Measurements from ENCODE around the gene ICA1.
"Not testable (repeated sequence)": the region's sequence is repeated elsewhere in the genome, so short reads cannot be mapped to it uniquely, and the experiment has no call there.

ICA1 gene

DNA sequence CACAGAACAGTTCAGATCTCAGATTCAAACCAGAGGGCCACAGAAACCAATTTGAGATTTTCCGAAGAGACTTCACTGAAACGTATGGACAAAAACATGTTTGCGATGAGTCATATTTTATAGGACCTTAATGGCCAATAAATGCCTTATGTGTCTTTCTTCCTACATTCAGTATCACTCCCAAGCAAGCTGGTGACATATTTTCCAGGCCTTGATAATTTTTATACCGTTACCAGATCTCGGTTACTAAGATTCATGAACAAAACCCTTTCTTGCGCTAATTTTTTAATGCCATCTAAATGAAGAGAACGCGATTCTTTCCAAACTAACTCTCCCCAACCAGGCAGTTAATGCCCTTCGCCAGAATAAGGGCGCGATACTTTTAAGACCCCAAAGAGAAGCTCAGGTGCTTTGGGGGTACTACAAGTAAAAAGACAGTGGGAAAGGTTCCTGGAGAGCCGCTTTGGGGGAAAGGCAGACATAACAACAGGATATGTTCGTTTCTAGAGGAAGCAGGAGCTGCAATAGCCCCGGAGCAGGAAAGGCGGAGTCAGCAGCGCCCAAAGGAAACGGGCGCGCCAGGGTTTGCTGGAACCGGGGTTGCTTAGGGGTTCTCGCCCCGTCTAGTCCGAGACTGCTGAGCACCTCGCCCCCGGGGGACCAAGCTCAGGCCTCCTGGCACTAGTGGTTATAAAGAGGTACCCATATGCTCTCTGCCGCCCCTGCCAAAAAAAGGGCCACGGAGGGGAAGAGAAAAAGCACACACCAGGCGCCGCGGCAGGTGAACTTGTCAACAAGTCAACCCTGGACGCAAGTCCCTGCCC lies 884 bp downstream of the ICA1 start:
- DNase-seq = peak; percentile 28

DNA sequence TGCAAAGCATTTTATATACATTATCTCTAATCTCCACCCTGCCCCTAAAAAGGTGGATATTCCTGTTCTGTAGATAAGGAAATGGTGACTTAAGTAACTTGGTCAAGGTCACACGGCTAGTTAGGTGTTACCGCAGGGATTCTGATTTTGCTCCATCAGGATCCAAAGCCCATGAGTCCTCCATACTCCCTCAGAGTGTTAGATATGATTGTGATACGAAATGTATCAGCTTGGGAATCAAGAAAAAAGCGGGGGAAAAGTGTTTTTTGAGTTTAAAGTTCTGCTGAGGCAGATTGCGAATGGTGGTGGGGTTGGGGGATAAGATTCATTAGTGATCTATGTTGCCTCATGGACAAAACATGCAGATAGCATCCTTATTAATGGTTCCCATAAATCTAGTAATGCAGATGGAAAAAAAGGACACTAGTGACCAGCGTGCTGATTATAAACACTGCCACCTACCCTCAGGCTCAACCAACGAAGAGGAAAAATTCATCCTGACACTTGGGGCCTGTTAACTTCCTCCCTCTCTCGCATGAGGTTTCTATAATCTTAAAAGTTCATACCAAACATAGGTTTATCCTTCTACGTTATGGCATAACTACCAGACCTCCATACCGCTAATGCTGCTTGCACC lies 2.3 kb downstream of the ICA1 start:
- DNase-seq = no peak

GRCh38 chr7:8258734-8259133 lies 3.2 kb downstream of the ICA1 start:
- no peak for DNase-seq

GRCh38 chr7:8258166-8258565 lies 3.8 kb downstream of the ICA1 start:
- no peak for DNase-seq

DNA sequence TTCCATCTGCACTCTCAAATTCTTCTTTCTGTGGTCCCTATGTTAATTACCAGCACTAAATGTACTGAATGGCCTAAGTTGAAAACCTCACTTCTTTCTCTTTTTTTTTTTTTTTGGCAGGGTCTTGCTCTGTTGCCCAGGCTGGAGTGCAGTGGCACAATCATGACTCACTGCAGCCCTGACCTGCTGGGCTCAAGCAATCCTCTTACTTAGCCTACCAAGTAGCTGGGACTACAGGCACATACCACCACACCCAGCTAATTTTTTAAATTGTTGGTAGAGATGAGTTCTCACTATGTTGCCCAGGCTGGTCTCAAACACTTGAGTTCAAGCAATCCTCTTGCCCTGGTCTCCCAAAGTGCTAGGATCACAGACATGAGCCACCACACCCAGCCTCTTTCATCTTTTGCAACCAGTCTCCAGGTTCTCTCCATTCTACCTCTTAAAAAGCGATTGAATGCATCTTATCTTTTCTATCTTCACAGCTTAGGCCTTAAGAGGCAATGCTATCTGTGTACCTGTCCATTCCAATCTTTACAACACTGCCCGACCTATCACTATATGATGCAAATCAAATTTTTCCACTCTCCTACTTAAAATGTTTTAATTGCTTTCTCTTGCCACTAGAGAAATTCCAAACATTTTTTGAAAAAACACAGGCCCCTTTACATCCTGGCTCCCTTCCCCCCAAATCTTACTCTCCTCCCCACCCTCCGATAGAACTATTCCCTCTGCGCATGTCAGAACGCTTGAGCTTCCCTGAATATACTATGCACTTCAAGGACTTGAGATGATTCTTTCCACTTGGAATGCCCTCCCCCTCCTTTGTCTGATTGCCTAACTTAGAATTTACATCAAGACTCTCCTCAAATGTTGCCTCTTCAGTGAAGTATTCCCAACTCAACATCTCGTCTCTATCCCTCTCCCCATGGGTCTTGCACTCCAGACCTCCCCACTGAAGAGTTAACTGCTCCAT lies 6.0 kb downstream of the ICA1 start:
- DNase-seq = no peak

- peak; percentile 45 for DNase-seq
These were observed 7.3 kb downstream of the ICA1 start for GRCh38 chr7:8254667-8255066.

- no peak for DNase-seq
These were observed 7.8 kb downstream of the ICA1 start for GRCh38 chr7:8254215-8254614.

DNA sequence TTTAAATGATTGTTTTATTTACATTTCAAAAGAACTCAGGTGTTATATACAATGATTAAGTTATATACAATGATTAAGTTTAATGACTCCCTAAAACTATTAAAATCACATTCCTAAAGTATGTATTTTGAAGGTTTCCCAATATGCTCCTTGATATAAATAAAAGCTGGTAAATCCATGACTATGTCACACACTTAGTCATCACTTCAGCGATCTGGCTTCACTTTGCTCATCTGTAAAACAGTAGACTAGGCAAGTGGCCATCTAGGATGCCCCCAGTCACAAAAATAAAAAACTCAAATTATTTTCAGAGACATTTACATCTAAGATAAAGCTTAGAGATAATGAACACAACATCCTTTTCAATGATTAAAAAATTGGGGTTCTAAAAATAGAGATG lies 10.8 kb downstream of the ICA1 start:
- no peak for DNase-seq

DNA sequence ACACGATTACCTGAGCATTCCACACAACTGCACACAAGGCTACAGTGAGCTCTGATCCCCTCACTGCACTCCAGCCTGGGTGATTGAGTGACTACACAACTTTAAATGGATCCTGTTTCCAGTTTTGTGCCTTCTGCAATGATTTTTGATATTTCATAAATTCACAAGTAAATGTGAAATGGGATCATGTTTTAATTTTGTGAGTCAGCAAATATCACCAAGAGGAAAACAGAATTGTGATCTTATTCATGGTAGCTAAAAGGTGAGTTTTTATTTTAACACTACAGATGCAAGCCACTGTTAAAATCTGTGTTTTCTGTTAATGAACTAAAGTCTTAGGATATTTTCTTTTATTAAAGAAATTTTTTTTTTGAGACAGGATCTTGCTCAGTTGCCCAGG lies 11.4 kb downstream of the ICA1 start:
- no peak for DNase-seq

DNA sequence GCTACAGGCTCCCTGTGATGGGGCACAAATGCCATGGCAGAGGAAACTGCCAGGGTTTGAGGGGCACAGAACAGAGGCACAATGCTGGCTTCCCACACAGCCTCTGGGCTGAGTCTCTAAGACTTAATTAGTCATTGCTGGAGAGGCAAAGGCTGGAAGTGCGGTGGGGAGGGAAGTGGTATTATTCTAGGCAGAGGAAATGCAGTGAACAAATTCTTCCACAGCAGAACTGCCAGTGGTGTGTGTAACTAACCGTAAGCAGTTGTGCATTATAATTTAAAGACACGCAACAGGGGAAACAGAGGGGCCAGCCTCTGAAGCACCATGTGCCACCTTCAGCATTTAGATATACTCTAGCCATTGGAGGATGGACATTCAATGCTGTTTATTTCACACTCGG lies 12.8 kb downstream of the ICA1 start:
- no peak for DNase-seq

- DNase-seq = no peak
These were observed 15.9 kb downstream of the ICA1 start for GRCh38 chr7:8246020-8246419.

- DNase-seq = not testable (repeated sequence)
These were observed 16.9 kb downstream of the ICA1 start for GRCh38 chr7:8245032-8245431.

DNA sequence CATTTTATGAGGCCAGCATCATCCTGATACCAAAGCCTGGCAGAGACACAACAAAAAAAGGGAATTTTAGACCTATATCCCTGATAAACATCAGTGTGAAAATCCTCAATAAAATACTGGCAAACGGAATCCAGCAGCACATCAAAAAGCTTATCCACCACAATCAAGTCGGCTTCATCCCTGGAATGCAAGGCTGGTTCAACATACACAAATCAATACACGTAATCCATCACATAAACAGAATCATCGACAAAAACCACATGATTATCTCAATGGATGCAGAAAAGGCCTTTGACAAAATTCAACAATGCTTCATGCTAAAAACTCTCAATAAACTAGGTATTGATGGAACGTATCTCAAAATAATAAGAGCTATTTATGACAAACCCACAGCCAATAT lies 18.9 kb downstream of the ICA1 start:
- not testable (repeated sequence) for DNase-seq

DNA sequence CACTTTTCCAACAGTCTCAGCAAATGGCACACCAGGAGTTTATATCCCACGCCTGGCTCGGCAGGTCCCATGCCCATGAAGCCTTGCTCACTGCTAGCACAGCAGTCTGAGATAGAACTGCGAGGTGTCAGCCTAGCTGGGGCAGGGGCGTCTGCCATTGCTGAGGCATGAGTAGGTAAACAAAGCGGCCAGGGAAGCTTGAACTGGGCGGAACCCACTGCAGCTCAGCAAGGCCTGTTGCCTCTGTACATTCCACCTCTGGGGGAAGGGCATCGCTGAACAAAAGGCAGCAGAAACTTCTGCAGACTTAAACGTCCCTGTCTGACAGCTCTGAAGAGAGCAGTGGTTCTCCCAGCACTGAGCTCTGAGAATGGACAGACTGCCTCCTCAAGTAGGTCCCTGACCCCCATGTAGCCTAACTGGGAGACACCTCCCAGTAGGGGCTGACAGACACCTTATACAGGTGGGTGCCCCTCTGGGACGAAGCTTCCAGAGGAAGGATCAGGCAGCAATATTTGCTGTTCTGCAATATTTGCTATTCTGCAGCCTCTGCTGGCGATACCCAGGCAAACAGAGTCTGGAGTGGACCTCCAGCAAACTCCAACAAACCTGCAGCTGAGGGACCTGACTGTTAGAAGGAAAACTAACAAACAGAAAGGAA lies 22.1 kb downstream of the ICA1 start:
- not testable (repeated sequence) for DNase-seq

GRCh38 chr7:8236780-8237407 lies 25.1 kb downstream of the ICA1 start:
- DNase-seq = no peak

DNA sequence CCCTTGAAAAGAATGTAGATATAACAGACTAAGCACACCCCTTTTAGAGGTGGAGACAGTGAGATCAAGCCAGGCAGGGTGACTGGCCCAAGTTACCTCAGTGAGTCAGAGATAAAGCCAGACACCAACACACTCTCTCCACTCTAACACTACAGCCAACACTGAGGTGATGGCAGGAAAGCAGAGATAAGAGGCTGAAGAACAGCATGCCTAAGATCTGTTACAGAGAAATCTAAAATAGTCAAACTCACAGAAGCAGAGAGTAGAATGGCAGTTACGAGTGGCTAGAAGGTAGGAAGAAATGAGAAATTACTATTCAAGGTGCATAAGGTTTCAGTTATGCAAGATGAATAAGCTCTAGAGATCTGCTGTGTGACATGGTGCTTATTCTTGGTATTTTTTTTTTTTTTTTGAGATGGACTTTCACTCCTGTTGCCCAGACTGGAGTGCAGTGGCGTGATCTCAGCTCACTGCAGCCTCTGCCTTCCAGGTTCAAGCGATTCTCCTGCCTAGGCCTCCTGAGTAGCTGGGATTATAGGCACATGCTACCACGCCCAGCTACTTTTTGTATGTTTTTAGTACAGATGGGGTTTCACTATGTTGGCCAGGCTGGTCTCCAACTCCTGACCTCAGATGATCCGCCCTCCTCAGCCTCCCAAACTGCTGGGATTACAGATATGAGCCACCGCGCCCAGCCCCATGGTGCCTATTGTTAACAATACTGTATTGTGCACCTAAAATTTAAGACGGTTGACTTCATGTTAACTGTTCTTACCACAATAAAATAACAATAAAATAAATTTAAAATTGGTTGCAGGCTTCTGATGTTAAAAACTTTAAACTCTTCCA lies 28.7 kb downstream of the ICA1 start:
- DNase-seq = no peak

DNA sequence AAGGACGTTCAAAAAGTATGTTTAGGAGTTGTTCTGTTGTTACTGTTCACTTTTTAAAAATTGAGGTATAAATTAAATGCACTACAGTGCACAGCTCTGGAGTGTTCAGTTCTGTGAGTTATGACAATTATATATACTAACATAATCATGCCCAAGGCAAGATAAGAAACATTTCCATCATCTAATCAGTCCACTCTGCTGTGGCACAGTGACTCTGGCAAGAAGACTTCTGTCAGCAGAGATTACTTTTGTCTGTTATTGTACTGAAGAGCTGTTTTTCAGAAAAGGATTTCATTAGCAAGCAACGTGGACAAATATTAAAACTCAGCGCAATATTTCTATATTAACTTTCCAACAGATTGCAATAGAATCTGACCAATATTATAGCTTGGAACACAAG lies 32.0 kb downstream of the ICA1 start:
- no peak for DNase-seq

DNA sequence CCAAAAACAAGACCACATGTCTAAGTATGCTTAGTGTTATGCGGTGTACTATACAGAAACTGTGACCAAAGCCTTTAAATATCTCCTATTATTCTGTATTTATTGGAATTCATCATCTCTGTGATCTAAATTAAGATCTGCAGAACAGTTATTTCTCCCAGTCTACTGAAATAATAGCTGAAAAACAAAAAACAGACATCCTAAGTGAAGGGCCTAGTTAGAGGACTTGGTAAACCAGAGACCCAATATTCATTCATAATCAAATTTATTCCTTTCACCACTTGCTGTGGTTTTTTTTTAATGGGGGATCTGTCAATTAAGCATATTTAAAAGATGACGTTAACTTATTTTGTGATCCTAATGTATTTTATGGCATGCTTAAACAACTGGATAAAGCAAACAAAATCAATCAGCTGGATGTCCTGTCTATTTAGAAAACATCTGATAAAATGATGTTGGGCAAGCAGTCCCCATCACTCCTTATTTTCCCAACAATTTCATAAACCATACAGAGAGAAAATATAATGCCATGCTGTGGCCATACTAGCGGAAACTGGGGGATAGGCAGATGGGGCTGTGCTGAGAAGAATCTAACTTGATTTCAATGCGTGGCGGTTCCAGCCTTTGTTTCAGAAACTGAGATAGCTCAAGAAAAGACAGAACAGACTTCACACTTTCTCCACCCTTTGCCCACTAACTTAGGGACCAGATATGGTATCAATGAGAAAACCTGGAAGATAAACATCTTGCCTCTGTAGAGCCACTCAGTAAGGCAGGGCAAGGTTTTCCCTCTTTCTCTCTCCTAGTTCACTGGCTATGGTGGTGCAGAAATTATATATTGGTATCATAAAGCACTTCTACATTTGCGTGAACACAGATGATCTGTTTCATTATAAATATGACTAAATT lies 32.9 kb downstream of the ICA1 start:
- DNase-seq = no peak

DNA sequence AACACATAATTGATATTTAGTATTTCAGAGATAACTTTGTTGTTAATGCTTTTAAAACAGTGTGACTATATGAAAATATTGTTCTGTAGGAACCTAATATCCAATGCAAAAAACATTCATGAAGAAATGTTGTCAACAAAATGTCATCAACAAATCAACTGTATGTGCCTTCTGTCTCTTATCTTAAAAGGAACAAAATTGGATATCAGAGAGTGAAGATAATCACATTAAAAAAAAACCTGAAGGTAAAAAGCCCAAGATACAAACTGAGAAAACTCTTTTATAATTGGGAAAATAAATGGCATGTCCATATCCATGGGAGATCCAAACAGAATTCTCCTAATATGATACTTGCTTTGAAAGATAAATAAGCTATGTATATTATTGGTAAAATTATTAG lies 33.9 kb downstream of the ICA1 start:
- DNase-seq = no peak

GRCh38 chr7:8227261-8227660 lies 34.7 kb downstream of the ICA1 start:
- no peak for DNase-seq
